ENCODE data around the gene MAP3K20.

DNA sequence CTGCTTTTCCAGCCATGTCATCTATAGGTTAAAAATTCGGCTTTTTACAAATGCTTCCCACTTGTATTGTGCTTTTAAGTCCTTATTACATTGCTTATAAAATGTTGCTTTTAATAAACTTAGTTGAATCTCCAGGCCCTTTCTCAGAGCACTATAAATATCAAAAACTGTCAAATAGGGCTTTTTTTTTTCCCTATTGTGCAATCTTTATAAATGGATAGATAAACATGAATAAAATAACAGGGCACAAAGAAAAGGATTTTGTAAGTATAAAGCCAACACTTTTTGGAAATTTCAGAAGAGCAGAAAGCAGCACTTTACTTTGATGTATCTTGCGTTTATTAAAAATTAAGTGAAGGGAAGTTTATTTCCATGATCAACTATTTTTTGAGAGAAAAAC, 171.5 kb downstream of the MAP3K20 start:
- TF ChIP-seq, protein P1, sequence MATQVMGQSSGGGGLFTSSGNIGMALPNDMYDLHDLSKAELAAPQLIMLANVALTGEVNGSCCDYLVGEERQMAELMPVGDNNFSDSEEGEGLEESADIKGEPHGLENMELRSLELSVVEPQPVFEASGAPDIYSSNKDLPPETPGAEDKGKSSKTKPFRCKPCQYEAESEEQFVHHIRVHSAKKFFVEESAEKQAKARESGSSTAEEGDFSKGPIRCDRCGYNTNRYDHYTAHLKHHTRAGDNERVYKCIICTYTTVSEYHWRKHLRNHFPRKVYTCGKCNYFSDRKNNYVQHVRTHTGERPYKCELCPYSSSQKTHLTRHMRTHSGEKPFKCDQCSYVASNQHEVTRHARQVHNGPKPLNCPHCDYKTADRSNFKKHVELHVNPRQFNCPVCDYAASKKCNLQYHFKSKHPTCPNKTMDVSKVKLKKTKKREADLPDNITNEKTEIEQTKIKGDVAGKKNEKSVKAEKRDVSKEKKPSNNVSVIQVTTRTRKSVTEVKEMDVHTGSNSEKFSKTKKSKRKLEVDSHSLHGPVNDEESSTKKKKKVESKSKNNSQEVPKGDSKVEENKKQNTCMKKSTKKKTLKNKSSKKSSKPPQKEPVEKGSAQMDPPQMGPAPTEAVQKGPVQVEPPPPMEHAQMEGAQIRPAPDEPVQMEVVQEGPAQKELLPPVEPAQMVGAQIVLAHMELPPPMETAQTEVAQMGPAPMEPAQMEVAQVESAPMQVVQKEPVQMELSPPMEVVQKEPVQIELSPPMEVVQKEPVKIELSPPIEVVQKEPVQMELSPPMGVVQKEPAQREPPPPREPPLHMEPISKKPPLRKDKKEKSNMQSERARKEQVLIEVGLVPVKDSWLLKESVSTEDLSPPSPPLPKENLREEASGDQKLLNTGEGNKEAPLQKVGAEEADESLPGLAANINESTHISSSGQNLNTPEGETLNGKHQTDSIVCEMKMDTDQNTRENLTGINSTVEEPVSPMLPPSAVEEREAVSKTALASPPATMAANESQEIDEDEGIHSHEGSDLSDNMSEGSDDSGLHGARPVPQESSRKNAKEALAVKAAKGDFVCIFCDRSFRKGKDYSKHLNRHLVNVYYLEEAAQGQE (IDR thresholded peaks at IDR 0.05; ENCODE audit: insufficient read depth in 1 of 2, low read depth in 2 of 2, low read length in 2 of 2), result no peak
- no peak for TF ChIP-seq SIN3A (IDR thresholded peaks at IDR 0.05; ENCODE audit: borderline replicate concordance, insufficient read depth, low read length)
- no peak for TF ChIP-seq TAF1 (IDR thresholded peaks at IDR 0.05; ENCODE audit: borderline replicate concordance, insufficient read depth, low read length)
- TF ChIP-seq POLR2AphosphoS5 (IDR thresholded peaks at IDR 0.05; ENCODE audit: low read depth, low read length), result no peak
- no peak for TF ChIP-seq FOXP2 (optimal IDR thresholded peaks at IDR 0.05; ENCODE audit: borderline replicate concordance, extremely low read depth, extremely low read length, insufficient read depth)

Measured in PFSK-1 (cell line).